Natural killer cell treated with Interleukin-12 subunit alpha and Interleukin-12 subunit beta and Interleukin-15 and Interleukin-18, amount 100 ng/mL, for 72 hours (primary cell): ENCODE data around the gene PKP4. TPM values are rescaled to one million over a fixed set of nuclear protein-coding genes. Genes with fewer than 3 reads are reported as not detected.

Experiments used
- ATAC-seq, 2 donors: fragments of 150-1000 bp; cut with Tn5 transposase in 1 of 2; sonication (Bioruptor Pico), chemical (Tn5 transposase) in 1 of 2; 2 replicates each; pipeline ENCODE4 v1.10.0; 2021
- DNase-seq: peaks from one replicate; pipeline ENCODE4 v3.0.0; 2022; ENCODE audit warnings: low spot score
- H3K27ac Mint-ChIP-seq, 2 donors: 1 replicate in 1 of 2; 2 replicates in 1 of 2; pipeline ENCODE4 v1.8.0; 2022; ENCODE audit warnings: mixed read lengths in 2 of 2, mild to moderate bottlenecking in 1 of 2, moderate library complexity in 1 of 2
- H3K27me3 Mint-ChIP-seq, 2 donors: 1 replicate in 1 of 2; 2 replicates in 1 of 2; pipeline ENCODE4 v1.8.0; 2022; ENCODE audit warnings: mixed read lengths in 2 of 2
- H3K36me3 Mint-ChIP-seq: one replicate; pipeline ENCODE4 v1.8.0; 2022; ENCODE audit warnings: mixed read lengths
- H3K4me1 Mint-ChIP-seq, 2 donors: 1 replicate in 1 of 2; 2 replicates in 1 of 2; pipeline ENCODE4 v1.8.0; 2022; ENCODE audit warnings: low read depth in 2 of 2, mixed read lengths in 2 of 2, mild to moderate bottlenecking in 1 of 2
- H3K4me3 Mint-ChIP-seq: one replicate; pipeline ENCODE4 v1.8.0; 2022; ENCODE audit warnings: mixed read lengths
- H3K9me3 Mint-ChIP-seq: 2 replicates; pipeline ENCODE4 v1.8.0; 2022; ENCODE audit warnings: mixed read lengths
- total RNA-seq, 2 donors: library from RNA; stranded (reverse); gene quantifications; one replicate each; pipeline ENCODE4 v1.2.3, GENCODE V29; 2022

PKP4 gene
- total RNA-seq, 2 donors from 2014 or later = 16.9 to 54.4 TPM

DNA sequence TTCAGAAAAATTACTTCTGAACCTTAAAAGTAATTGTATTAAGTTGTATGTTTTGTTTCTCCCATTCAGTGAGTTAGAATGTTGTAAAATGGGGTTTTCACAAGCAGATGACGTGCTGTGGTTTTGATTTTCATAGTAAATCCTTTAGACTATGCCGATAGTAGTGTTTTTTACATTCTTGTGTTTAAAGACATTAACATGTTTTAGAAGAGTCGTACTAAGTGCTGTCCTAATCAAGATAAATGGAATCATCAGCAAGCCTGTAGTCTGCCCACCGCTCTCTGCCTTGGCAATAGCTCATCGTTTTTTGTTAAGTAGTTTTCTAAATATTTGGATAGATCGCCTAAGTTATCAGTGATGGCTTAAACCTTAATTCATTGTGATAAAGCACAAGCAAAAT, 21.5 kb downstream of the PKP4 start:
- no peaks in the 10 kb centered on the region for H3K9me3 Mint-ChIP-seq
- no peaks in the 10 kb centered on the region for H3K36me3 Mint-ChIP-seq
- H3K4me3 Mint-ChIP-seq = no peak overlapping the region
- H3K27ac Mint-ChIP-seq = no peak overlapping the region
- DNase-seq = no peak
- peaks cover 7 to 8% of the 10 kb centered on the region in 2 donors for H3K4me1 Mint-ChIP-seq
- no peaks in the 10 kb centered on the region for H3K27me3 Mint-ChIP-seq
- ATAC-seq = no peak

DNA sequence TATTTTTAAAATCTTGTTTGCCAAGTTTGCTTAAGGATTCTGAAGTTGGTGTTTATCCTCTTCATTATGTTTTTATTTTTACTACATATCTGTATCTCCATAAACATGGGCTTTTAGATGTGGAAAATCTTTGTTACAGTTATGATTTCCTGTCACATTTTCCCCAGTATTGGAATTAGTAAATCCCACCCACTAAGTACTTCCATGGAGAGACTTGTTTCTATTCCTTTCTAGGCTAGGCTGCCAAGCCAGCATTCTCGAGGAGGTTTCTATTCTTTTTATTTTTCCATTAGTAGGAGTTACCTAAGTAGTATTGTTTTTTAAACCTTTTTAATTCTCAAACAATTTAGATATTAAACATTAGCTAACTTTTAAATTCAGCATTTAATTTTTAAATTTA, 22.1 kb downstream of the PKP4 start:
- H3K27me3 Mint-ChIP-seq = no peaks in the 10 kb centered on the region
- no peaks in the 10 kb centered on the region for H3K9me3 Mint-ChIP-seq
- peaks cover 7 to 8% of the 10 kb centered on the region in 2 donors for H3K4me1 Mint-ChIP-seq
- H3K27ac Mint-ChIP-seq = no peak overlapping the region
- no peak for DNase-seq
- no peak for ATAC-seq
- H3K4me3 Mint-ChIP-seq = no peak overlapping the region
- H3K36me3 Mint-ChIP-seq = no peaks in the 10 kb centered on the region

DNA sequence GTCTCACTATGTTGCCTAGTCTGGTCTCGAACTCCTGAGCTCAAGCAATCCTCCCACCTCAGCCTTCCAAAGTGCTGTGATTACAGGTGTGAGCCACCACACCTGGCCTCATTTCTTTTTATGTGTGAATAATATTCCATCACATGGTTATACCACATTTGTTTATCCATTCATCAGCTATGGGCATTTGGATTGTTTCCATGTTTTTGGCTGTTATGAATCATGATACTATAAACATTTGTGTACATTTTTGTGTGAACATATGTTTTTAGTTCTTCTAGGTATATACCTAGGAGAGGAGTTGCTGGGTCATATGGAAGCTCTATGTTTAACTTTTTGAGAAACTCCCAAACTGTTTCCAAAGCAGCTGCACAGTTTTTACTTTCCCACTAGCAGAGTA, 24.4 kb downstream of the PKP4 start:
- ATAC-seq = no peak
- DNase-seq = no peak
- no peaks in the 10 kb centered on the region for H3K36me3 Mint-ChIP-seq
- no peak overlapping the region for H3K4me3 Mint-ChIP-seq
- H3K27ac Mint-ChIP-seq = no peak overlapping the region
- H3K9me3 Mint-ChIP-seq = no peaks in the 10 kb centered on the region
- peaks cover 7 to 8% of the 10 kb centered on the region in 2 donors for H3K4me1 Mint-ChIP-seq
- H3K27me3 Mint-ChIP-seq = no peaks in the 10 kb centered on the region

DNA sequence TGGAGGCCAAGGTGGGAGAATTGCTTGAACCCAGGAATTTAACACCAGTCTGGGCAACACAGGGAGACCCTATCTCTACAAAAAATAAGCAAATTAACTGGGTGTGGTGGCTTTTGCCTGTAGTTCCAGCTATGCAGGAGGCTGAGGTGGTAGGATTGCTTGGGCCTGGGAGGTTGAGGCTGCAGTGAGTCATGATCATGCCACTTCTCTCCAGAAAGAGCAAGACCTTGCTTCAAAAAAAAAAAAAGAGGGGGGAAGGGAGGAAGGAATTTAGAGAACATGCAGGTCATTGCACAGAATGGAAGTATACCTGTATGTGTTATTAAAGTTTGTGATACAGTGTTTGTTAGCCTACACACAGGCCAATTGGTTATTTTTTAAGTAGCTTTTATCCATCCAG, 25.8 kb downstream of the PKP4 start:
- Mint-ChIP-seq H3K4me3 (no peak overlapping the region), H3K4me1 (peaks cover under 1 to 2% of the 10 kb centered on the region in 2 donors), H3K36me3 (no peaks in the 10 kb centered on the region), H3K27ac (no peak overlapping the region), H3K27me3 (no peaks in the 10 kb centered on the region), H3K9me3 (no peaks in the 10 kb centered on the region)
- DNase-seq = no peak
- no peak for ATAC-seq

DNA sequence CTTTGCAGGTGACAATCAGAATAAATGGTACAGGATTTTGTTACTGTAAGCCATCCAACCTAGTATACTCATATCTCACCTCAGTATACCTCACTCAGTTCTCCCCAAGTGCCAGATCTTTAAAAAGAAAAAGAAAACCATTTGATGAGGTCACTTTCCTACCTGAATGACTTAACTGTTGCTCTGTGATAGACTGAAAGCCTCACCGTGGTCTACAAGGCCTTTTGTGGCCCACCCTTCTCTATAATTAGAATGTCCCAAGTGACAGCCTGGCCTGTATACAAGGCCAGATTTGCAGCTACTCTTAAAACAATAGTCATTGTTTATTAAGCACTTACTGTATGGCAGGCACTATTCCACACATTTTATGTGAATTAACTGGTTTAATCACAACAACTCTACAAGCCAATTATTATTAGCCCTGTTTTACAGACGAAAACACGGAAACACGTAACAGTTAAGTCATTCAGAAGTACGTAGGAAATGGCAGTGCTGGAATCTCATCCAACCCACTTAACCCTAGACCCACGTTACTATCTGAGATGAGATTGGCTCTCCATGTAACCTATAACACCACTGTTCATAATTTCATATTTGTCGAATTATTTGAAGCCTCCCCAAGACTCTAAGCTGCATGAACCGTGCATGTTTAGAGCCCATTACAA, 28.3 kb downstream of the PKP4 start:
- DNase-seq (no peak), ATAC-seq (no peak)
- Mint-ChIP-seq H3K36me3 (no peaks in the 10 kb centered on the region), H3K4me1 (no peaks in the 10 kb centered on the region), H3K27ac (no peak overlapping the region), H3K4me3 (no peak overlapping the region), H3K27me3 (no peaks in the 10 kb centered on the region), H3K9me3 (no peaks in the 10 kb centered on the region)

DNA sequence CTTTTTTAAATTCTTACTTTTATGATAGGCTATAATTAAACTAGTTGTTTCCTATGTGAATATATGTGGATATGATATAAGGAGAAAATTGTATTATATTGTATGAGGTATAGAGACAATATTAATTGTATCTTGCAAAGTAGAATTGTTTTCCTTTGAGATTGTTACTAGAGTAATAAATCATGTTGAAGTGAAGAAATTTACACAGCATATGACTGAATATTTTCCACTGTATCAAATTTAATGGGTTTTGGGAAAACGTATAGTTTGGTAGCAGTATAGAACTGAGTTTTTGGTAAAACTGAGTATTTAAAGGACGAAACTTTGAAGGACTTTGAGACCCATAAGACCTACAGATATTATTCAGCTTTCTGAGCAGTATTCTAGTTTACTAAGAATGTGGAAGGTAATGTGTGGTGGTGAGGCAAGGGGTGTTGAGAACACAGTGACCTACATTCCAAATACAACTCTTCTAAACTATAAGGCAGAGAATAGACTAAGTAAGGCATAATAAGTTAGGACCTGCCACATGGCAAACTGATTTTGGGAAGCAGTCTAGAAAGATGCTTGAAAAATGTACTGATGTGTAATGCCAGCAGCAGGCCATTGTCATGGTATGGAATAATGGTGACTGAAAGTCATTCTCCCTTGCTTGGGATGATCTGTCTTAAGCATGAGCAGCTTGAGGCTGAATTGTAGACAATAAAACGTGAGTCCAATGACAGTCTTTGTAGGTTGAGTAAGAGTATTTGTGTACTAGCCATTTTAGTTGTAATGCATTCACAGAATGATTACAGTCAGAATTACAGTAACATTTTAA, 29.6 kb downstream of the PKP4 start:
- H3K4me3 Mint-ChIP-seq = no peak overlapping the region
- ATAC-seq = no peak
- no peak overlapping the region for H3K27ac Mint-ChIP-seq
- H3K36me3 Mint-ChIP-seq = no peaks in the 10 kb centered on the region
- H3K4me1 Mint-ChIP-seq = no peaks in the 10 kb centered on the region
- no peaks in the 10 kb centered on the region for H3K9me3 Mint-ChIP-seq
- no peak for DNase-seq
- no peaks in the 10 kb centered on the region for H3K27me3 Mint-ChIP-seq

DNA sequence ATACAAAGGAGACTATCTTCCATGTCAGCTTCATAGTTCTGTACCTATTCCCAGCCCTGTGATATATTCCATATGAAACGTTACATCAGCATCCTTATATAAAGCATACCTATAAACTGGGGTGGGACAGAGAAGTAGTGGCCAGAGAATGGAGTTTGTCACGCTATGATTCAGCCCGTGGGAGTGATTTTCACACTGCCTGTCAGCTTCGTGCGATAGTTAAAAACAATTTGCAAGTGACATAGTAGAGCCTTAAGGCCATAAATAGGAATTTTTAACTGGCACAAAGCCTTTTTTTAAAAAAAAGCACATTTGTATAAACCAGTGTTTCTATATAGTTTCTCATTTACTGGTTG, 30.2 kb downstream of the PKP4 start:
- no peaks in the 10 kb centered on the region for H3K36me3 Mint-ChIP-seq
- no peaks in the 10 kb centered on the region for H3K27me3 Mint-ChIP-seq
- H3K27ac Mint-ChIP-seq = no peak overlapping the region
- no peaks in the 10 kb centered on the region for H3K9me3 Mint-ChIP-seq
- ATAC-seq (no peak), DNase-seq (no peak)
- no peaks in the 10 kb centered on the region for H3K4me1 Mint-ChIP-seq
- H3K4me3 Mint-ChIP-seq = no peak overlapping the region

DNA sequence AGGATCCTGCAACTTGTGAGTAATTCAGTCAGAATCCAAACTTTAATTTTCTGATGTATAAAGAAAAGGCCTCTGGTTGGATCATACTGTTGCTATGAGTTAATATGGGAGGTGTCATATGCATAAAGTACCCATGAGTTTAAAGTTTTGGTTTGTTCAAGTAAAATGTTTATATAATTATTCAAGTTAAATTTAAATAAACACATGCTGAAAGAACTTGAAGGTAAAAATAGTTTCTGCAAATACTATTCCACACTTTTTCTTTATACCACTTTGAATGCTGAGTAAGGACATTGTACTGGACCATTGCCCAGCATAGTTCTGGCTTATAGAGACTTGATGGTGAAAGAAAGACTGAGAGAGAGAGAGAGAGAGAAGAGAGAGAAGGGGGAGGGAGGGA, 30.7 kb downstream of the PKP4 start:
- Mint-ChIP-seq H3K27ac (no peak overlapping the region), H3K4me1 (peaks cover 0 to under 1% of the 10 kb centered on the region in 2 donors)
- ATAC-seq = no peak

DNA sequence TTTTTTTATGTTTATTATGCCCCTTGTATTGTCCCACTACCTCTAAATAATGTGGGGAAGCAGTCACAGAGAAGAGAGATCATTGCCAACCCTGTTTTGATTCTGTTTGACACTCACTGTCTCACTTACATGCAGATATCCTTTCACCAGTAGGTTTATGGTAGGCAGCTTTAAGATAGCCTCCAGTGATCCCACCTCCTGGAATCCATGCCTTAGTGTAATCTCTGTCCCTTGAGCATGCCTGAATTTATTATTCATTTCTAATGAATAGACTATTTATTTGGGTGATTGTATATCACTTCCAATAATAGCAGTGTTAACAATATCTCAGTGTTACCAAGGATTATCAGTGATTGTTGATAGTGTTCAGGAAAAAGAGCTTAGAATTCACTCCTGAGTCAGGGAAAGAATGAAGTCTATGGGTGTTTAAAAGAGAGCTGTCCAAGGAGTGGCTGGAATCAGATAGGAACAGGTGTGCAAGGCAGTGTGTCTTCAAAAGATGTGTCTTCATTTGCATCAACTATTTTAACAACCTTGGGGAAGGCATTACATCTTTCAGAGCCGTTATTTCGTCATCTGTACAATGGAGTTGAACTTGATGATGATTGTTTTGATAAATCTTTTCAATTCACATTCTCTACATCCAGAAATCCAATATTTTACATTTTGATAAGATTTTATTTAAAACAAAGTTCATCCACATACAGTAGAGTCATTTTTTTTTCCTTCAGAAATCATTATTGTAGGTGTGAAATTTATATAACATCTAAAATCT, 31.9 kb downstream of the PKP4 start:
- no peak overlapping the region for H3K4me3 Mint-ChIP-seq
- no peak overlapping the region for H3K27ac Mint-ChIP-seq
- H3K27me3 Mint-ChIP-seq = peaks cover 0 to 6% of the 10 kb centered on the region in 2 donors
- H3K36me3 Mint-ChIP-seq = no peaks in the 10 kb centered on the region
- DNase-seq (no peak), ATAC-seq (no peak)
- no peaks in the 10 kb centered on the region for H3K9me3 Mint-ChIP-seq
- H3K4me1 Mint-ChIP-seq = peaks cover 0 to 3% of the 10 kb centered on the region in 2 donors

More for the DNA sequence above, 30.7 kb downstream of the PKP4 start:
- Mint-ChIP-seq H3K4me3 (no peak overlapping the region), H3K27me3 (peaks cover 0 to 1% of the 10 kb centered on the region in 2 donors), H3K9me3 (no peaks in the 10 kb centered on the region), H3K36me3 (no peaks in the 10 kb centered on the region)
- no peak for DNase-seq

DNA sequence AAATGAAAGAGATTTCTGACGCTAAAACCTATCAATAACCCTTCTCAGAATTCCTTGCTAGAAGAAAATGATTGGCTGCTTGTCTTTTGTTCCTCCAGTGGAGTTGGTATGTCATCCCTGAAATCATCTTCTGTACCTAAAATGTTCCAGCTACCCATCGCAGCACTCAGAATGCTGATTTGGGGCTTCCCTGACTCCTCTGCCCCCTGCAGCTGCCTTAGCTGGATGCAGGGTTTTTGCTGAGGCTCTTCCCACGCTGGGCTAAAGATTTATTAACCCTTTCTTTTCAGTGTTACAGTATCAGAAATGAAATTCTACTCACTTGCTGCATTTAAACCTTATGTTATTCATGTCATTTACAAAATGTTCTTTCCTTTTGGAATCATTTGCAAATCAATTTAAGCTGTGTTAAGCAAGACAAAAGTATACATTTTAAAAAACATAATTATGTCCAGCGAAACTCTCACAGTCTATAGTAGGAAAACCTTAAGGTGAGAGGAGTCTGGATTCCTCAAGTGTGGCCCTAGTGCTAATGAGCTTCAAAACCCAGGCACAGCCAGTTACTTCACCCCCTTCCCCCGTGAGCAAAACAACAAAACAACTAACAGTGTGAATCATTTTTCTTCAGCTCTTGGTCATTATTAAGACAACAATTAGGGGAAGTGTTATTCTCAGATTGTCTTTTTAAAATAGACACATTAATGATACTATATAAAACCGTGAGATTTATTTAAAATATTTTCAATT, 32.8 kb downstream of the PKP4 start:
- no peak for ATAC-seq
- H3K27me3 Mint-ChIP-seq = peaks cover 0 to 6% of the 10 kb centered on the region in 2 donors
- no peak for DNase-seq
- H3K4me1 Mint-ChIP-seq = peaks cover 0 to 3% of the 10 kb centered on the region in 2 donors
- H3K9me3 Mint-ChIP-seq = no peaks in the 10 kb centered on the region
- no peak overlapping the region for H3K27ac Mint-ChIP-seq
- H3K4me3 Mint-ChIP-seq = no peak overlapping the region
- H3K36me3 Mint-ChIP-seq = no peaks in the 10 kb centered on the region

DNA sequence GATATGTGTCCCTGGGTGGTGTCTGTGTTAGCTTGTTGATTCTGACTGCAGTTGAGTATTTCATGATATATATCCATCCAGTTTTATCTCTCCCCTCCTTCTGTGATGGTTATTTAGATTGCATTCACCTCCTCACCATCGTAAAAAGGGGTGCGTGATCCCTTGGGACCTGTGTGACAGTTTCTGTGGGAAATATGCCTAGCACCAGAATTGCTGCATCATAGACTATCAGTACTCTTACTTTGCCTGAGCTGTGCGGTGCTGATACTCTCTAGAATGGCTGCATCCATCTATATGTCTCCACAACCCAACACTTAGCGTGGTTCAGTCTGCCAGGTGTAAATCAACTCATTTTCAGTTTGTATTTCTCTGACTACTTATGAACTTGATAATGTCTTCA, 34.3 kb downstream of the PKP4 start:
- Mint-ChIP-seq H3K27ac (no peak overlapping the region), H3K27me3 (peaks cover 0 to 6% of the 10 kb centered on the region in 2 donors), H3K4me3 (no peak overlapping the region), H3K9me3 (no peaks in the 10 kb centered on the region), H3K4me1 (peaks cover 0 to 3% of the 10 kb centered on the region in 2 donors), H3K36me3 (no peaks in the 10 kb centered on the region)
- ATAC-seq (no peak), DNase-seq (no peak)

DNA sequence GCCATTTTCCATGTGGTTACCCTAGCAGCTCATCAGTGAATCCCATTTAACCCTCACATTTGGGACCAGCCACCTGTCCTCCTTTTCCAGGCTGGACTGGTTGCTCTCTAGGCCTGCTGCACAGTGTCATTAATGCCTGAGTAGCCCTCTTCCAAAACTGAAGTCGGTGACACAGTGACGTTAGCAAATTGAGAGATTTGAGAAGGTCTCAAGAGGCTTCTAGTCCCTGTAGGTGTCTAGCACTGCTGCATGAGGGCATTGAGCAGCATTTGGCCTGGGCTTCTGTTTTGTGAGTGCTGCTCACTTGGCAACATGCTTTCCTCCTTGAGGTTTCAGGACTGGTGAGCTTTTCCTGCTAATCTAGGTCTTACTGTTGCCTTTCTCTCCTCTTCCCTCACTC, 36.7 kb downstream of the PKP4 start:
- peaks cover 0 to 6% of the 10 kb centered on the region in 2 donors for H3K27me3 Mint-ChIP-seq
- no peak overlapping the region for H3K27ac Mint-ChIP-seq
- peaks cover 0 to 3% of the 10 kb centered on the region in 2 donors for H3K4me1 Mint-ChIP-seq
- no peaks in the 10 kb centered on the region for H3K9me3 Mint-ChIP-seq
- ATAC-seq (no peak), DNase-seq (no peak)
- H3K36me3 Mint-ChIP-seq = no peaks in the 10 kb centered on the region
- no peak overlapping the region for H3K4me3 Mint-ChIP-seq

DNA sequence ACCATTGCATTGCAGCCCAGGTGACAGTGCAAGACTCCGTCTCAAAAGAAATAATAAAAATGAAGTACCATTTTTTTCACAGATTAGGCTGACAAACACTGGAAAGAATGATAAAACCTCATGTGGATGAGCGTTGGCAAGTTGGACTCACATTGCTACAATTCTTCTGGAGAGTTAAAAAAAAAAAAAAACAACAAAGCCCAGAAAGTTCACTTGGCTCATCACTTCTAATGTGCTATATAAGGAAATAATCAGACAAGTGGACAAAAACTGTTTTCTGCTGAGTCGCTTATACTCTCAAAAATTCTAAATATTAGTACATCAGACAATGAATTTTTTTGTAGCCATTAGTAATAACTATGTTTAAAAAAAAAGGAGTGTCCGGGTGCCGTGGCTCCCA, 38.4 kb downstream of the PKP4 start:
- Mint-ChIP-seq H3K27ac (no peak overlapping the region), H3K36me3 (no peaks in the 10 kb centered on the region), H3K4me1 (peaks cover 0 to 3% of the 10 kb centered on the region in 2 donors), H3K9me3 (no peaks in the 10 kb centered on the region), H3K27me3 (peaks cover 0 to 6% of the 10 kb centered on the region in 2 donors), H3K4me3 (no peak overlapping the region)
- ATAC-seq = no peak
- DNase-seq = no peak
